BLaER1 treated with 17β-estradiol and CSF1 and Interleukin-3, amounts not matched to agents 10 nM and 100 nM (cell line): ENCODE data around the gene SSPN.

Source experiments
- H3K27ac ChIP-seq, 11 experiments: shearing (Covaris generic); formaldehyde crosslinking; 2 replicates each; pipeline ENCODE4 v1.8.1; 2022
- H3K27me3 ChIP-seq, 11 experiments: shearing (Covaris generic); formaldehyde crosslinking; 2 replicates each; pipeline ENCODE4 v1.8.1; 2022
- H3K36me3 ChIP-seq, 11 experiments: shearing (Covaris generic); formaldehyde crosslinking; 2 replicates each; pipeline ENCODE4 v1.8.1; 2022
- H3K4me1 ChIP-seq, 10 experiments: shearing (Covaris generic); formaldehyde crosslinking; 2 replicates each; pipeline ENCODE4 v1.8.1; 2022
- H3K4me2 ChIP-seq, 11 experiments: shearing (Covaris generic); formaldehyde crosslinking; 2 replicates each; pipeline ENCODE4 v1.8.1; 2022
- H3K4me3 ChIP-seq, 10 experiments: shearing (Covaris generic); formaldehyde crosslinking; 2 replicates each; pipeline ENCODE4 v1.8.1; 2022
- H3K9ac ChIP-seq, 11 experiments: shearing (Covaris generic); formaldehyde crosslinking; 2 replicates each; pipeline ENCODE4 v1.8.1; 2022
- H3K9me3 ChIP-seq, 11 experiments: shearing (Covaris generic); formaldehyde crosslinking; replicated peaks in 1 of 11; 2 replicates each; pipeline ENCODE4 v1.8.1; 2022
- H4K20me1 ChIP-seq, 11 experiments: shearing (Covaris generic); formaldehyde crosslinking; 2 replicates each; pipeline ENCODE4 v1.8.1; 2022
- Cebpa-rat ChIP-seq, 11 experiments: shearing (Covaris generic); IDR thresholded peaks; 2 replicates each; pipeline ENCODE4 v1.8.1; 2022

Gene SSPN

DNA sequence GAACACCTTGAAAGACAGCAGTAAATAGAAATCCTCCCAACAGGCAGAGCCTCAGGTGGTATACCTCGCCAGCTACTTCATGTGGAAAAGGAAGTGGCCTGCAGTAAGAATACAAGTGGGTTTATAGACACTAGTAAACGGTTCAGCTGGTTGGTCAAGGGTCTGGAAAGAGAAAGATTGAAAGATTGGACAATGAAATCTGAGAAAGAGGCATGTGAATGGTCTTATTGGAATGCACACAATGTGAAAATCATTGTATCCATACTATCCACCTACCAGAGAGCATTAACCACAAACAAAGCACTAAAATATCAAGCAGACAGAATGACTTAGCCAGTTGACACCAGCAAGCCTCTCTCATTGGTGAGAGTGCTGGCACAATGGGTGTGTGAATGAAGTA is 98.2 kb downstream of the SSPN start:
- TF ChIP-seq Cebpa-rat (IDR thresholded peaks at IDR 0.05), result no peak
- H3K27me3 ChIP-seq, result no peaks in the 10 kb centered on the region
- H3K4me3 ChIP-seq, result no peak overlapping the region
- no peak overlapping the region for H3K27ac ChIP-seq
- H3K9me3 ChIP-seq, result no peaks in the 10 kb centered on the region
- H3K4me2 ChIP-seq, result no peak overlapping the region
- H4K20me1 ChIP-seq, result no peaks in the 10 kb centered on the region
- H3K9ac ChIP-seq, result no peak overlapping the region
- peaks cover 0 to 35% (median 10%) of the 10 kb centered on the region in 10 experiments; a peak in 16 of 20 replicates for H3K4me1 ChIP-seq
- no peaks in the 10 kb centered on the region for H3K36me3 ChIP-seq

GRCh38 chr12:26295001-26295400 is 99.6 kb downstream of the SSPN start:
- no peak for TF ChIP-seq Cebpa-rat (IDR thresholded peaks at IDR 0.05)
- H3K4me1 ChIP-seq, result peaks cover 0 to 38% (median 22%) of the 10 kb centered on the region in 10 experiments; a peak in 19 of 20 replicates
- no peak overlapping the region for H3K27ac ChIP-seq

GRCh38 chr12:26297396-26298070 is 102.2 kb downstream of the SSPN start:
- H3K4me1 ChIP-seq, result peaks cover 0 to 48% (median 26%) of the 10 kb centered on the region in 10 experiments; a peak in 19 of 20 replicates
- no peaks in the 10 kb centered on the region for H3K27me3 ChIP-seq
- no peaks in the 10 kb centered on the region for H3K36me3 ChIP-seq
- no peak overlapping the region for H3K9ac ChIP-seq
- peak overlapping the region in 8 of 11 experiments; percentile 54 to 80 (median 66); a peak in 13 of 22 replicates for H3K4me2 ChIP-seq
- H4K20me1 ChIP-seq, result no peaks in the 10 kb centered on the region
- no peaks in the 10 kb centered on the region for H3K9me3 ChIP-seq
- H3K27ac ChIP-seq, result peak overlapping the region in 4 of 11 experiments; percentile 72 to 79 (median 74); a peak in 7 of 22 replicates
- TF ChIP-seq Cebpa-rat (IDR thresholded peaks at IDR 0.05), result no peak
- no peak overlapping the region for H3K4me3 ChIP-seq

More at GRCh38 chr12:26295001-26295400, 99.6 kb downstream of the SSPN start:
- H3K9me3 ChIP-seq, result no peaks in the 10 kb centered on the region
- no peaks in the 10 kb centered on the region for H4K20me1 ChIP-seq
- H3K36me3 ChIP-seq, result no peaks in the 10 kb centered on the region
- no peak overlapping the region for H3K9ac ChIP-seq
- 0 out of 22 replicates have a peak overlapping the region, but pooled peaks of 1 of the 11 experiments have one; percentile 17 for H3K4me2 ChIP-seq
- H3K27me3 ChIP-seq, result no peaks in the 10 kb centered on the region
- no peak overlapping the region for H3K4me3 ChIP-seq

GRCh38 chr12:26298785-26299621 is 103.6 kb downstream of the SSPN start:
- no peaks in the 10 kb centered on the region for H3K36me3 ChIP-seq
- peak overlapping the region; percentile 47 to 83 (median 72); a peak in 21 of 22 replicates for H3K27ac ChIP-seq
- peak overlapping the region; percentile 8 to 65 (median 52); a peak in 20 of 22 replicates for H3K9ac ChIP-seq
- H4K20me1 ChIP-seq, result no peaks in the 10 kb centered on the region
- H3K9me3 ChIP-seq, result no peaks in the 10 kb centered on the region
- H3K4me3 ChIP-seq, result peak overlapping the region in 5 of 10 experiments; percentile 16 to 49 (median 40); a peak in 6 of 20 replicates
- H3K4me2 ChIP-seq, result peak overlapping the region; percentile 39 to 80 (median 63)
- no peaks in the 10 kb centered on the region for H3K27me3 ChIP-seq
- no peak for TF ChIP-seq Cebpa-rat (IDR thresholded peaks at IDR 0.05)
- H3K4me1 ChIP-seq, result peaks cover 0 to 55% (median 26%) of the 10 kb centered on the region in 10 experiments; a peak in 19 of 20 replicates

GRCh38 chr12:26299751-26300150 is 104.4 kb downstream of the SSPN start:
- peaks cover 0 to 55% (median 26%) of the 10 kb centered on the region in 10 experiments; a peak in 19 of 20 replicates for H3K4me1 ChIP-seq
- no peaks in the 10 kb centered on the region for H4K20me1 ChIP-seq
- no peaks in the 10 kb centered on the region for H3K9me3 ChIP-seq
- H3K9ac ChIP-seq, result peak overlapping the region in 9 of 11 experiments; percentile 32 to 65 (median 56); a peak in 12 of 22 replicates
- H3K36me3 ChIP-seq, result no peaks in the 10 kb centered on the region
- H3K27me3 ChIP-seq, result no peaks in the 10 kb centered on the region
- peak overlapping the region in 1 of 10 experiments; percentile 40; a peak in 1 of 20 replicates for H3K4me3 ChIP-seq
- peak overlapping the region in 10 of 11 experiments; percentile 39 to 80 (median 64); a peak in 19 of 22 replicates for H3K4me2 ChIP-seq
- no peak for TF ChIP-seq Cebpa-rat (IDR thresholded peaks at IDR 0.05)
- peak overlapping the region in 9 of 11 experiments; percentile 47 to 83 (median 72); a peak in 18 of 22 replicates for H3K27ac ChIP-seq
